HepG2 (cell line): ENCODE data around the gene ZNF618. TPM values are rescaled to one million over a fixed set of nuclear protein-coding genes. Genes with fewer than 3 reads are reported as not detected.

ENCODE experiments used
- ATAC-seq: fragments of 200-7000 bp; cut with Tn5 transposase; 3 replicates; pipeline ENCODE4 v1.9.1; 2020; ENCODE audit warnings: mild to moderate bottlenecking, moderate library complexity
- BruUV-seq: library from RNA; stranded (reverse); fragments of 400-500 nt; replicated peaks from 2 replicates; lab custom pipeline; 2021; lab: Mats Ljungman, UMichigan
- CTCF ChIA-PET: fragments of 300-600 bp; formaldehyde crosslinking; extraction: SDS; loops from one replicate; lab custom pipeline; 2021; ENCODE audit warnings: low total read pairs, inconsistent platforms, low intra/inter-chr PET ratio; lab: Yijun Ruan, JAX
- POLR2A ChIA-PET: fragments of 350-600 bp; sonication (Branson Sonifier 250); formaldehyde crosslinking; loops from one replicate; lab custom pipeline; 2020; ENCODE audit warnings: antibody characterized with exemption, inconsistent platforms; lab: Yijun Ruan, JAX
- DNase-seq: peaks from one replicate; pipeline ENCODE4 v3.0.0-alpha.2; 2015; ENCODE audit warnings: low spot score
- FAIRE-seq: peaks from 3 replicates; lab custom pipeline; 2011; peaks lifted over from hg19 to GRCh38; lab: Jason Lieb, UNC
- H2AFZ ChIP-seq: one replicate; pipeline ENCODE4 v1.6.1; 2011; ENCODE audit warnings: low read length, inconsistent platforms
- H3K27ac ChIP-seq: fragments of 300-600 bp; 3 replicates; pipeline ENCODE4 v1.8.0; 2011; ENCODE audit warnings: mixed run types, mild to moderate bottlenecking, mixed read lengths, low read length, inconsistent platforms; ENCODE audit not compliant: insufficient read depth; ENCODE audit errors: extremely low read length
- H3K27me3 ChIP-seq, 2 experiments: fragments of 200-600 bp in 1 of 2; 2 replicates in 1 of 2; 3 replicates in 1 of 2; pipeline versions ENCODE4 v1.6.0 to v1.8.0; 2011; ENCODE audit warnings: low read length in 2 of 2, mild to moderate bottlenecking in 2 of 2, moderate library complexity in 2 of 2, inconsistent platforms in 1 of 2; ENCODE audit not compliant: insufficient read depth in 2 of 2, control insufficient read depth in 1 of 2
- H3K36me3 ChIP-seq, 2 experiments: fragments of 200-600 bp in 1 of 2; replicated peaks in 1 of 2; 2 replicates in 1 of 2; 3 replicates in 1 of 2; pipeline versions ENCODE4 v1.5.1 to v1.8.0; 2011; ENCODE audit warnings: low read length in 2 of 2, inconsistent platforms in 1 of 2; ENCODE audit not compliant: insufficient read depth in 2 of 2, control insufficient read depth in 1 of 2
- H3K4me1 ChIP-seq: 2 replicates; pipeline ENCODE4 v1.5.1; 2012; ENCODE audit warnings: low read length, inconsistent platforms; ENCODE audit not compliant: insufficient read depth
- H3K4me2 ChIP-seq: 2 replicates; pipeline ENCODE4 v1.6.0; 2011; ENCODE audit warnings: low read depth, low read length, inconsistent platforms
- H3K4me3 ChIP-seq, 3 experiments: fragments of 200-600 bp in 1 of 3; sonication (generic), shearing (Covaris generic) in 1 of 3; replicated peaks in 1 of 3; 2 replicates each; pipeline ENCODE4 v1.5.1; 2011 to 2016; ENCODE audit warnings: low read length in 3 of 3, inconsistent platforms in 2 of 3, low read depth in 2 of 3, mild to moderate bottlenecking in 2 of 3, control low read depth in 1 of 3, mixed read lengths in 1 of 3; ENCODE audit not compliant: insufficient read depth in 1 of 3
- H3K79me2 ChIP-seq: one replicate; pipeline ENCODE4 v1.6.1; 2011; ENCODE audit warnings: low read length, inconsistent platforms; ENCODE audit not compliant: insufficient read depth
- H3K9ac ChIP-seq: 2 replicates; pipeline ENCODE4 v1.6.0; 2011; ENCODE audit warnings: mild to moderate bottlenecking, low read depth, low read length, inconsistent platforms; ENCODE audit not compliant: insufficient read depth
- H3K9me3 ChIP-seq: 2 replicates; pipeline ENCODE4 v1.5.1; 2012; ENCODE audit warnings: mild to moderate bottlenecking, low read length
- H4K20me1 ChIP-seq: 2 replicates; pipeline ENCODE4 v1.6.0; 2011; ENCODE audit warnings: inconsistent platforms, mild to moderate bottlenecking, low read length, moderate library complexity; ENCODE audit not compliant: insufficient read depth
- ADNP ChIP-seq: sonication (generic); formaldehyde crosslinking; IDR thresholded peaks from 2 replicates; pipeline ENCODE4 v1.4.0; 2020; ENCODE audit warnings: missing genetic modification reagents
- MYNN ChIP-seq: sonication (generic); formaldehyde crosslinking; IDR thresholded peaks from 2 replicates; pipeline ENCODE4 v1.4.0; 2020; ENCODE audit warnings: mild to moderate bottlenecking, low read depth, missing genetic modification reagents
- NCOA1 ChIP-seq: sonication (generic); formaldehyde crosslinking; IDR thresholded peaks from 2 replicates; pipeline ENCODE4 v1.9.0; 2021; ENCODE audit warnings: missing genetic modification reagents
- NFYC ChIP-seq: IDR thresholded peaks from 2 replicates; pipeline ENCODE4 v1.6.1; 2016; ENCODE audit warnings: missing genetic modification reagents, missing compliant biosample characterization
- RFXANK ChIP-seq: IDR thresholded peaks from 2 replicates; pipeline ENCODE4 v1.6.1; 2016
- TCF7L2 ChIP-seq: IDR thresholded peaks from 2 replicates; pipeline ENCODE4 v1.6.1; 2011; ENCODE audit warnings: mild to moderate bottlenecking, low read depth, low read length, moderate library complexity
- THAP7 ChIP-seq: sonication (generic); formaldehyde crosslinking; IDR thresholded peaks from 2 replicates; pipeline ENCODE4 v1.8.1; 2023; ENCODE audit warnings: mild to moderate bottlenecking, missing genetic modification reagents
- ZHX1 ChIP-seq: sonication (generic); formaldehyde crosslinking; IDR thresholded peaks from 2 replicates; pipeline ENCODE4 v1.8.1; 2022; ENCODE audit warnings: low read depth, mild to moderate bottlenecking, missing genetic modification reagents
- ZNF230 ChIP-seq: sonication (generic); formaldehyde crosslinking; IDR thresholded peaks from 2 replicates; pipeline ENCODE4 v1.4.0; 2020; ENCODE audit warnings: mild to moderate bottlenecking, missing genetic modification reagents
- ZNF264 ChIP-seq: sonication (generic); formaldehyde crosslinking; IDR thresholded peaks from 2 replicates; pipeline ENCODE4 v1.4.0; 2020; ENCODE audit warnings: missing genetic modification reagents
- ZNF782 ChIP-seq: sonication (generic); formaldehyde crosslinking; IDR thresholded peaks from 2 replicates; pipeline ENCODE4 v1.4.0; 2020; ENCODE audit warnings: missing genetic modification reagents, mild to moderate bottlenecking, borderline replicate concordance
- ZSCAN20 ChIP-seq: sonication (generic); formaldehyde crosslinking; IDR thresholded peaks from 2 replicates; pipeline ENCODE4 v1.4.0; 2020; ENCODE audit warnings: missing genetic modification reagents, mild to moderate bottlenecking, borderline replicate concordance
- WGBS: methylation state at CpG from one replicate; pipeline ENCODE4 v1.1.6; 2017; ENCODE audit warnings: low lambda C conversion rate; 5-methylcytosine and 5-hydroxymethylcytosine counted together
- in situ Hi-C: cut with HindIII; loops from 2 replicates; pipeline ENCODE4 v1.10.0; 2017; ENCODE audit warnings: low pct_unique_long_range_greater_than_20kb; ENCODE audit not compliant: extremely low pct_ligation_motif_present
- intact Hi-C: fragments of 100-400 bp; cut with micrococcal nuclease; formaldehyde crosslinking; loops from one replicate; pipeline ENCODE4 v1.10.0; 2022; ENCODE audit not compliant: unreplicated experiment
- polyA plus RNA-seq, 8 experiments: library from polyadenylated mRNA; depleted of rRNA in 3 of 8; stranded (reverse) in 7 of 8; unstranded in 1 of 8; fragments of >200 nt; fragmentation: Illumina TruSeq in 4 of 8; extraction: Trizol in 4 of 8; gene quantifications; 2 replicates each; pipeline versions ENCODE4 v1.2.1 to v1.2.3, GENCODE V29; 2011 to 2016; ENCODE audit warnings: low read depth in 4 of 8, missing spikeins in 1 of 8, mixed read lengths in 1 of 8; ENCODE audit not compliant: insufficient read depth in 1 of 8
- total RNA-seq, 5 experiments: library from RNA; depleted of rRNA; stranded (reverse); fragments of >200 nt; fragmentation: Illumina TruSeq; extraction: Trizol; gene quantifications; 2 replicates each; pipeline ENCODE4 v1.2.3, GENCODE V29; 2016; ENCODE audit warnings: low read depth in 1 of 5
- TF ChIP-seq, protein P1 (sequence below): sonication (generic); formaldehyde crosslinking; IDR thresholded peaks from 2 replicates; pipeline ENCODE4 v1.5.0; 2020; ENCODE audit warnings: missing genetic modification reagents, mild to moderate bottlenecking, borderline replicate concordance

The ZNF618 gene
- total and polyA plus RNA-seq, 2 of the 13 experiments (the other 11 are each of a cell fraction or from before 2014, with no cell fraction given), result 0.07 TPM

GRCh38 chr9:113979343-113980127 lies 103.4 kb downstream of the ZNF618 start:
- Histone ChIP-seq H3K36me3 (no peaks in the 10 kb centered on the region; a peak in 1 of 5 replicates), H3K4me2 (no peak overlapping the region), H3K27ac (no peak overlapping the region), H4K20me1 (0 out of 2 replicates have a peak, but pooled peaks cover 2% of the 10 kb centered on the region), H3K9me3 (no peaks in the 10 kb centered on the region), H2AFZ (no peak overlapping the region), H3K79me2 (no peaks in the 10 kb centered on the region), H3K4me3 (no peak overlapping the region), H3K4me1 (no peaks in the 10 kb centered on the region), H3K9ac (no peak overlapping the region)
- WGBS, result 19% methylated on average over 6 of the region's 6 CpGs
- BruUV-seq, result no TSS peak
- DNase-seq (no peak), FAIRE-seq (no peak)
- POLR2A ChIA-PET, result no interaction called here
- CTCF ChIA-PET, result no interaction called here
- intact Hi-C loops, result no loop called here
- TF ChIP-seq NFYC (CRISPR knock-in tag) (no peak), ZNF230 (CRISPR knock-in tag) (no peak), ZNF782 (CRISPR knock-in tag) (no peak), ZSCAN20 (no peak), ZHX1 (CRISPR knock-in tag) (no peak), TCF7L2 (no peak), ADNP (CRISPR knock-in tag) (no peak), ZNF264 (CRISPR knock-in tag) (no peak), NCOA1 (no peak), RFXANK (CRISPR knock-in tag) (no peak), MYNN (CRISPR knock-in tag) (no peak), THAP7 (CRISPR knock-in tag) (no peak)
- TF ChIP-seq, protein P1, sequence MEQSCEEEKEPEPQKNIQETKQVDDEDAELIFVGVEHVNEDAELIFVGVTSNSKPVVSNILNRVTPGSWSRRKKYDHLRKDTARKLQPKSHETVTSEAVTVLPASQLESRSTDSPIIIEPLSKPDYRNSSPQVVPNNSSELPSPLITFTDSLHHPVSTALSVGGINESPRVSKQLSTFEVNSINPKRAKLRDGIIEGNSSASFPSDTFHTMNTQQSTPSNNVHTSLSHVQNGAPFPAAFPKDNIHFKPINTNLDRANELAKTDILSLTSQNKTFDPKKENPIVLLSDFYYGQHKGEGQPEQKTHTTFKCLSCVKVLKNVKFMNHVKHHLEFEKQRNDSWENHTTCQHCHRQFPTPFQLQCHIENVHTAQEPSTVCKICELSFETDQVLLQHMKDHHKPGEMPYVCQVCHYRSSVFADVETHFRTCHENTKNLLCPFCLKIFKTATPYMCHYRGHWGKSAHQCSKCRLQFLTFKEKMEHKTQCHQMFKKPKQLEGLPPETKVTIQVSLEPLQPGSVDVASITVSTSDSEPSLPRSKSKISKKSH (CRISPR knock-in tag), result no peak
- TF ChIP-seq, all 625 proteins: peak for 0
- no peak for ATAC-seq
- in situ Hi-C loops, result no loop called here
- H3K27me3 ChIP-seq, result peaks cover 0 to 13% of the 10 kb centered on the region in 2 experiments; a peak in 2 of 5 replicates
